ENCODE results near the gene CDKL2.

- TF ChIP-seq EZH2 (IDR thresholded peaks at IDR 0.05; ENCODE audit: borderline replicate concordance, low read length) (no peak), CTCF (IDR thresholded peaks at IDR 0.05; ENCODE audit: low read length) (no peak)
These were observed 46.3 kb downstream of the CDKL2 start for GRCh38 chr4:75584067-75584466.
